Measurements from ENCODE around the gene SLC35G4. TPM values are rescaled to one million over a fixed set of nuclear protein-coding genes. Genes with fewer than 3 reads are reported as not detected.

SLC35G4 gene
- polyA plus RNA-seq, 1 experiment: not detected

DNA sequence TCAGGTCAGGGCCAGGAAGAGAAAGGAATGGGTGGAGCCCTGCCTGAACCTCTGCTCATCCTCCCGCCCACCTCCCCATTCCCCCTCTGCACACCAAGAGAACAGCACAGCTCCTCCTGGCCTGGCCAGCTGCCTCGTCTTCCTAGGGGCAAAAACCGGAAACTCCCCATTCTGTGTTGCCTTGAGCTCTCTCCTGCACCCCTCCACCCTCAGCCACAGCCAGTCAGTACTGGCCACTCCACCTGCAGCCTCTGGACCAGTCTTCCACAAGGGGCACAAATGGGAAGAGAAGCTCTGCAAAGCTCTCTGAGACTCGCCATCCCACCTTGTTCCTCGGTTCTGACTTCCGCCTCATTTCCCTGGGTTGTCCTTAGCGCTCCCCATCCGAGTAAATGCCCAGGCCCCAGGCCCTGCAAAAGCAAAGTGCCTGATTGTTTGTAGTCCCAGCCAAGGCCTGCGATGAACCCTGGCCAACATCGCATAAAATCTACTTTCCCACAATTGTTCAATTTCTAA, 39.3 kb upstream of the SLC35G4 start:
- DNase-seq (ENCODE audit: low read depth): no peak
- ChIA-PET CTCF (interaction anchor here (0.7 to 2.8 kb wide), 6 partner anchors 9 to 1010 kb away, joined by 3 to 15 read pairs (median 6); no protein-coding TSS in a partner anchor), POLR2A (no interaction called here)
- no peaks in the 10 kb centered on the region for H3K36me3 ChIP-seq (ENCODE audit: control insufficient read depth, insufficient read depth, low read length)
- no peaks in the 10 kb centered on the region for H3K27me3 ChIP-seq (ENCODE audit: control insufficient read depth, insufficient read depth, low read length)
- H3K4me3 ChIP-seq (ENCODE audit: low read depth, low read length): no peak overlapping the region
- TF ChIP-seq, protein P1, sequence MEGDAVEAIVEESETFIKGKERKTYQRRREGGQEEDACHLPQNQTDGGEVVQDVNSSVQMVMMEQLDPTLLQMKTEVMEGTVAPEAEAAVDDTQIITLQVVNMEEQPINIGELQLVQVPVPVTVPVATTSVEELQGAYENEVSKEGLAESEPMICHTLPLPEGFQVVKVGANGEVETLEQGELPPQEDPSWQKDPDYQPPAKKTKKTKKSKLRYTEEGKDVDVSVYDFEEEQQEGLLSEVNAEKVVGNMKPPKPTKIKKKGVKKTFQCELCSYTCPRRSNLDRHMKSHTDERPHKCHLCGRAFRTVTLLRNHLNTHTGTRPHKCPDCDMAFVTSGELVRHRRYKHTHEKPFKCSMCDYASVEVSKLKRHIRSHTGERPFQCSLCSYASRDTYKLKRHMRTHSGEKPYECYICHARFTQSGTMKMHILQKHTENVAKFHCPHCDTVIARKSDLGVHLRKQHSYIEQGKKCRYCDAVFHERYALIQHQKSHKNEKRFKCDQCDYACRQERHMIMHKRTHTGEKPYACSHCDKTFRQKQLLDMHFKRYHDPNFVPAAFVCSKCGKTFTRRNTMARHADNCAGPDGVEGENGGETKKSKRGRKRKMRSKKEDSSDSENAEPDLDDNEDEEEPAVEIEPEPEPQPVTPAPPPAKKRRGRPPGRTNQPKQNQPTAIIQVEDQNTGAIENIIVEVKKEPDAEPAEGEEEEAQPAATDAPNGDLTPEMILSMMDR (IDR thresholded peaks at IDR 0.05; ENCODE audit: insufficient read depth, low read depth, low read length): no peak

DNA sequence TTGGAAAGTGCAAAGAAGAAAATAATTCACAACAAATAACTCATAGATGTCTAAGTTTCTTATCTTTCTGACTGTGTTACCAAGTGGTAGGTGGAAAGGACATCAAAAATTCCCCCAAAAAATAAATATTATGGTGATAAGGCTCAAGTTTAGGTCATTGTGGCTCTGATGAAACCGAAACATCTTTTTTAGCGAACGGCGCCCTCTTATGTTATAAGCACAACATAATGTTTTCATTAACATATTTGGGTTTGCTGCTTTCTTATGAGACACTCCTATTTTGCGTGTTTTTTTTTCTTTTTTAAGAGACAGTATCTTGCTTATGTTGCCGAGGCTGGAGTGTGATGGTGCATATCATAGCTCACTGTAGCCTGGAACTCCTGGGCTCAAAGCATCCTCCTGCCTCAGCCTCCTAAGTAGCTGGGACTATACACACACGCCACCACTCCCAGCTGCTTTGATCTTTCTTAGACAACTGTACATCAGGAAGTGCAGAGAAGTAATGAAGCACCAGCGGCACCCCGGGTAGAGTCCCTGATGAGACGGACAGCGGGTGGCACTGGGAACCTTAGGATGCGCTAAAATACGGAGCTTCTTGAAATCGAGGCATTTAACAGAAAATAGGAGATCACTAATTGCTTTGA, 38.5 kb upstream of the SLC35G4 start:
- H3K27me3 ChIP-seq (ENCODE audit: control insufficient read depth, insufficient read depth, low read length): no peaks in the 10 kb centered on the region

DNA sequence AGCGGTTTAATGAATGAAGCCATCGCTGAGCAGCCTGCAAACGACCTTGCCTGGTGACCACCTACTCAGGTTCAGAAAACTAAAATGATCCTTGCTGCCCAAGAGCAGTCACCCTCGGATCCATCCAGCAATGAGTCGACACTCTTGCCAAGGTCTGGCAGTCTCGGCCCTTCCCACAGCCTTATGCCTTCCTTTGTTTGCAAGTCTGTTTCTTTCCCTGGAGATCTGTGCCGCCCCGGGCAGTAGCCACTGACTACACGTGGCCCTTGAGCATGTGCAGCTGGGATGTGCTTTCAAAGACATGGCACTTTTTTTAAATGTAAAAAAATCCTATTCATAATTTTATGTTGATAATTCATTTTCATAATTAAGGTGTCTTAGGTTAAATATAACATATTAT, 37.2 kb upstream of the SLC35G4 start:
- CTCF ChIA-PET: interaction anchor here (0.6 to 2.8 kb wide), 2 partner anchors 721 to 1888 kb away, joined by 5 to 11 read pairs; no protein-coding TSS in a partner anchor
- no peaks in the 10 kb centered on the region; the same call in 1 of the 2 replicates for H3K27me3 ChIP-seq (ENCODE audit: control insufficient read depth, insufficient read depth, low read length)
- POLR2A ChIA-PET: no interaction called here

More for the DNA sequence above, 38.5 kb upstream of the SLC35G4 start:
- DNase-seq (ENCODE audit: low read depth): no peak
- Histone ChIP-seq H3K4me3 (ENCODE audit: low read depth, low read length) (no peak overlapping the region), H3K36me3 (ENCODE audit: control insufficient read depth, insufficient read depth, low read length) (no peaks in the 10 kb centered on the region)
- POLR2A ChIA-PET: no interaction called here
- CTCF ChIA-PET: interaction anchor here (1.0 to 2.8 kb wide), 6 partner anchors 11 to 1011 kb away, joined by 3 to 15 read pairs (median 6); no protein-coding TSS in a partner anchor
- TF ChIP-seq, protein P1 (IDR thresholded peaks at IDR 0.05; ENCODE audit: insufficient read depth, low read depth, low read length): peak; percentile 17; the same call in 1 of the 2 replicates

DNA sequence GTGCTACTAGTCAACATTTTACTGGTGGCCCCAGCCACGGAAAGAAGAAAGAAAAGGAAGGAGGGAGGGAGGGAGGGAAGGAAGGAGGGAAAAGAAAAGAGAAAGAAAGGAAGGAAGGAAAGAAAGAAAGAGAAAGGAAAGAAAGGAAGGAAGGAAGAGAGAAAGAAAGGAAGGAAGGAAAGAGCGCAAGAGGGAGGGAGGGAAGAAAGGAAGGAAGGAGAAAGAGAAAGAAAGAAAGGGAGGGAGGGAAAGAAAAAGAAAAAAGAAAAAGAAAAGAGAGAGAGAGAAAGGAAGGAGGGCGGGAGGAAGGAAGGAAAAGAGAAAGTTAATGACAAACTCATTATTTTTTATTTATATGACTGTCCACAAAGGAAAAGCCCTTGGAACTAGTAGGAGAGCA, 34.9 kb upstream of the SLC35G4 start:
- ChIA-PET POLR2A (no interaction called here), CTCF (no interaction called here)
- Histone ChIP-seq H3K4me3 (ENCODE audit: low read depth, low read length) (no peak overlapping the region), H3K36me3 (ENCODE audit: control insufficient read depth, insufficient read depth, low read length) (no peaks in the 10 kb centered on the region), H3K27me3 (ENCODE audit: control insufficient read depth, insufficient read depth, low read length) (no peaks in the 10 kb centered on the region; the same call in 1 of the 2 replicates)
- DNase-seq (ENCODE audit: low read depth): no peak
- TF ChIP-seq, protein P1 (IDR thresholded peaks at IDR 0.05; ENCODE audit: insufficient read depth, low read depth, low read length): no peak

More for the DNA sequence above, 37.2 kb upstream of the SLC35G4 start:
- TF ChIP-seq, protein P1 (IDR thresholded peaks at IDR 0.05; ENCODE audit: insufficient read depth, low read depth, low read length): no peak
- Histone ChIP-seq H3K4me3 (ENCODE audit: low read depth, low read length) (no peak overlapping the region), H3K36me3 (ENCODE audit: control insufficient read depth, insufficient read depth, low read length) (no peaks in the 10 kb centered on the region)
- DNase-seq (ENCODE audit: low read depth): no peak

DNA sequence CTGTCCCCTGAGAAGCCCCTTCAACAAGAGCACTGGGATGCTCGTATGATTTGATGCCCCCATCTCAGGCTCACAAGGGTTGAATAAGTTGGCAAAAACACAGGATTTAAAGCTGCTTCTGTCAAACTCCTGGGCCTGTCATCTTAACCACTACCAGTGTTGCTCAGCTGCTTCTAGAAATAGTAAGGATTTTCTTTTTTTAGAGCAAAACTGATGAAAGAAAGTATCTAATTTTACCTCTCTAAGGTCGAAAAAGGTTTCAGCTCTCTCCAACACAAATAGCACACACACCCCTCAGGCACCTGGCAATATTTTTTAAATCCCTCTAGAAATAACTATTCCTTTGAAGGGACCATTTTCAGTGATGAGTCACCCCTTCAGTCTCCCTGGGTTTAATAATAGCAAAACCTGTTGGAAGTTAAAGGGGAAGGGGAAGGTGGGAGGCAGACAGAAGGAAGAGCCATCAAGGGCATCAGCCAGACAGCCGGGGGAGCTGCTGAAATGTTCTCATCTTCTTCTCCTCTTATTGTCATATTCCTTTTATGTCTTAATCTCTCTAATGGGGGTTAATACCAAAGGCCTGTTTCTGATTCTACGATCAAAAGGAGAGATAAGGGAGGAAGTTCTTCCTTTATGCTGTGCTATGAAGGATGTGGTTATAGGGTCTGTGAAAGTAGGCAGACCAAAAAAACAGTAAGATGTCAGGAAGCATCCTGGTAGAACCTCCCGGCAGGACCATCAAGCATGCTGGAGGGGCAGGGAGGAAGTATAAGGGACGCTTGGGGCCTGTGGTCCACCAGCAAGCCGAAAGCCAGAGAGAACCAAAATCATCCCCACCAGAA, 31.9 kb upstream of the SLC35G4 start:
- TF ChIP-seq, protein P1 (IDR thresholded peaks at IDR 0.05; ENCODE audit: insufficient read depth, low read depth, low read length): no peak
- DNase-seq (ENCODE audit: low read depth): no peak

More for the DNA sequence above, 31.9 kb upstream of the SLC35G4 start:
- Histone ChIP-seq H3K4me3 (ENCODE audit: low read depth, low read length) (no peak overlapping the region), H3K27me3 (ENCODE audit: control insufficient read depth, insufficient read depth, low read length) (no peaks in the 10 kb centered on the region; the same call in 1 of the 2 replicates), H3K36me3 (ENCODE audit: control insufficient read depth, insufficient read depth, low read length) (no peaks in the 10 kb centered on the region)
- ChIA-PET CTCF (interaction anchor here (0.6 to 1.3 kb wide), 2 partner anchors 10 to 40 kb away, joined by 3 read pairs; no protein-coding TSS in a partner anchor), POLR2A (no interaction called here)
